ENCODE results near the gene SLC6A3.
"Not testable (repeated sequence)": the region's sequence is repeated elsewhere in the genome, so short reads cannot be mapped to it uniquely, and the experiment has no call there.

The SLC6A3 gene

DNA sequence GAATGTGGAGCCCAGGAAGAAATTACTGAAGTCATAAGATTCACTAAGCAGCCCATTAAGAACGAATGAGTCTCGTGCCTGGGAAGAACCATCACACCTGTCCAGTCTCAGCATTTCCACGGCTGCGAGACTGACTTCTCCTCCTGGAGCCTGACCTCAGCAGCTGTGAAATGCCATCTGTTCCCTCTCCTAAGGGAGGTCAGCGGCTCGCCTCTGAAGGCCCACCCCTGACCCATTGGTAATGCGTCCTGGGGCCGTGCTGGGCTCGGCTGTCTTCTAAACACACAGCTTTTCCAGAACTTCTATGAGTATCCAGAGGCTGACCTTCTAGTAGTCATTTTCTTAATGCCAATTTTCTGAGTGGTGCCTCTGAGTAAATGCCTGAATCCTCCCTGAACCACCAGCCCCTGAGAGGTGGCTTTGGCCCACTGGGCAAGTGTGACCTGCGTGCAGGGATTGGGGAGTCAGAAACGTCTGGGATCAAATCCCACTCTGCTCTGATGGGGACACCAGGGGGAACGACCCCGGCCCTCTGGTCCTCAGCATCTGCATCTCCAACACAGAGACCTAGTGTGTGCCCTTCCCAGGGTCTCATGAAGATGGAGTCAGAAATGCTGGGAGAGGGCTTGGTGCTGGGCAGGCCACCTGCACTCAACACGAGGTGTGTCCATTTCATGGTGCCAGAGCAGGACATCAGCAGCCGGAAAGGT lies 5.7 kb downstream of the SLC6A3 start:
- DNase-seq, result no peak

DNA sequence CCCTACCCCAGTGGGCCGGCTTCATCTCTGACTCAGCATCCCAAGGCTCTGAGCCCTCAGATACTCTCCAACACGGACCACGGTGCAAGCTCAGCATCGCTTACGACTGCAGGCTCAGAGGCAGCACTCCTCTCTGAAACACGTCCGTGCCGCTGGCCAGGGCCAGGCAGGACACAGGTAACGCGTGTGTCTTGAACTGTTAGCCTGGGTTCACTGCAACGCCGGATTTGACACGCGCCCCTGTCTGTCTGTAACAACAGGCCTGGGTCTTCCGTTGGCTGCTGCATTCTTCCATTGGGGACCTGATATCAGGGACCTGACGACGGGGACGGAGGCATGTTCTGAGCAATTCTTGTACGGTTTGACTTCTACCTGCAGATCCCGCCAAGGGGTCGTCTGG lies 6.4 kb downstream of the SLC6A3 start:
- no peak for DNase-seq

DNA sequence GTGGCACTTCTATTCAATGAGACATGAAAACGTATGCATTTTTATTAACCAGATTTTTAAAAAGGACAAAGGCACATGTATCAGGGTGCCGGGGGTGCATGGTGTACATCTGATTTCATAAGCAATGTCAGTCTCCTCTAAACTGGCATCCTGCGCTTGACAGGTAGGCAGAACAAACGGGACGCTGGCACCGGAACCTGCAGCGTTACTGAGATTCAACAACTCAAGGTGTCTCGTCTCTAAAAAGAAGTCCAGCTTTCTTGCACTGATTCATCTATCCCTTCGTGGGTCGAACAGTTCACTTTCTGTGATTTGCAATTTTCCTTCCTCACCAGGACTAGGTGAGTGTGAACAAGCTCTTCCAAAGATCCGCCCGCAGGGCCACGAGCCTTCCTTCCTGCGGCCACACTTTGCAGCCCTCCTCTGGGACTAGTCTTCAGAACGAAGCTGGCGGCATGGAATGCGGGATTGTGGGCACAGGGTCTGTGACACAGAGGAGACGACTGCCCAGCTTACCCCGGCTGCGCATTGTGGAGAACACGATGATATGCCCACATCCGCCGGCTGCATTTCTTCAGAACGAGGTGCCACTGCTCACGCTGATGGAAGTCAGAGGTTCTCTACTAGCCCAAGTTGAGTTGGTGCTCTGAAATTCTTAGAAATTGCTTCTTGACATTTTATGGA lies 7.2 kb downstream of the SLC6A3 start:
- no peak for DNase-seq

DNA sequence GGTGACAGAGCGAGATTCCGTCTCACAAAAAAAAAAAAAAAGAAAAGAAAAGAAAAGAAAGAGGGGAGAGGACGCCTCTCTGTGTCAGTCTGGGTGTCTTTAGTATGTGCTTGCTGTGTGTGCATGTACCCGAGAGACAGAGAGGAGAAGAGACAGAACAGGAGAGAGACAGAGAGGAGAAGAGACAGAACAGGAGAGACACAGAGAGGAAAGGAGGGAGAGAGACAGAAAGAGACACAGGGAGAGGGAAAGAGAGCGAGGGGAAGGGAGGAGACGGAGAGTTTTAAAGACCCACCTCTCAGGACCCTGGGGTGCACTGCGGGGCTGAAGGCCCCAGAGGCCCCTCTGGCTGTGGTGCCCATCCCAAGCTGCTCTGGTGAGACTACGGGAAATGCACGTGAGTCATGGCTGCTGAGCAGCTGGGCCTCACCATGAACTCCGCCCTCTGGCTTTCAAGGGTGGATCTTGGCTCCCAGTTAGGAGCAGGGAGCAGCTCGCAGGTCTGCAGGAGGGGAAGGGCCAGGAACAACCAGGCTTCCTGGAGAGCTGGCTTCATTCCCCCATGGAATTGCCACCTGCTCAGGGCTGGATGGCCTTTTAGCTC lies 7.9 kb downstream of the SLC6A3 start:
- DNase-seq, result peak; percentile 52

DNA sequence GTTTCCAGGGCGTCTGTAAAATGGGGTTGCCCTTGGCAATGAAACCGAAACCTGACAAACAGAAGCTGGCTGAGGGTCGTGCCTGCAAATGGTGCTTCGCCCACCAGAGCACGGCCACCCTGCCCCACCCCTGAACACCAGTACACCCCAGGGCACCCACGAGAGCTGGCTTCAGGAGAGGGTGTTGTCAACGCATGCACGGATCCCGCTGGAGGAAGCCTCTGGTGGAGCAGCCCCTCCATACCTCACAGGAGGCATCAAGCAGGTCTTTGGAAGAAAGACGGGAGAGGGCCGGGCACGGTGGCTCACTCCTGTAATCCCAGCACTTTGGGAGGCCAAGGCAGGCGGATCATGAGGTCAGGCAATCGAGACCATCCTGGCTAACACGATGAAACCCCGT lies 8.6 kb downstream of the SLC6A3 start:
- no peak for DNase-seq

DNA sequence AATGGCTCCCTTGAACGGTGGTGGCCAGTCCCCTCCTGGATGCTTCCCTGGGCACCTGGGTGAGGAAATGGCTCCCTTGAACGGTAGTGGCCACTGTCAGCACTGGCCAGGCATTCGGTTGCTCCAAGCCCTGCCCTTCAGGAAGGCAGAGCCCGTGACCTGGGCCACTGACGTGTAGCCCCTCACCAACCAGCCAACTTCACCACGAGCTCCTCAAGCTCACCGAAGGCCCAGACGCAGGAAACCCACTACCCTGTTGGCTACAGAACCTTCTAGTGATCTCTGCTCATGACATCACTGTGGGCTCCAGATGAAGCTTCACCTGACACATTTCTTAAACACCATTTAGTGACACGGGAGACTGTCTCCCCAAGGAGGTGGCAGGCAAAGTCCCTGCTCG lies 9.2 kb downstream of the SLC6A3 start:
- no peak for DNase-seq

- DNase-seq, result no peak
These were observed 9.9 kb downstream of the SLC6A3 start for GRCh38 chr5:1435369-1435768.

GRCh38 chr5:1432296-1432695 lies 12.9 kb downstream of the SLC6A3 start:
- DNase-seq, result no peak

- DNase-seq, result no peak
These were observed 13.3 kb downstream of the SLC6A3 start for GRCh38 chr5:1431896-1432295.

DNA sequence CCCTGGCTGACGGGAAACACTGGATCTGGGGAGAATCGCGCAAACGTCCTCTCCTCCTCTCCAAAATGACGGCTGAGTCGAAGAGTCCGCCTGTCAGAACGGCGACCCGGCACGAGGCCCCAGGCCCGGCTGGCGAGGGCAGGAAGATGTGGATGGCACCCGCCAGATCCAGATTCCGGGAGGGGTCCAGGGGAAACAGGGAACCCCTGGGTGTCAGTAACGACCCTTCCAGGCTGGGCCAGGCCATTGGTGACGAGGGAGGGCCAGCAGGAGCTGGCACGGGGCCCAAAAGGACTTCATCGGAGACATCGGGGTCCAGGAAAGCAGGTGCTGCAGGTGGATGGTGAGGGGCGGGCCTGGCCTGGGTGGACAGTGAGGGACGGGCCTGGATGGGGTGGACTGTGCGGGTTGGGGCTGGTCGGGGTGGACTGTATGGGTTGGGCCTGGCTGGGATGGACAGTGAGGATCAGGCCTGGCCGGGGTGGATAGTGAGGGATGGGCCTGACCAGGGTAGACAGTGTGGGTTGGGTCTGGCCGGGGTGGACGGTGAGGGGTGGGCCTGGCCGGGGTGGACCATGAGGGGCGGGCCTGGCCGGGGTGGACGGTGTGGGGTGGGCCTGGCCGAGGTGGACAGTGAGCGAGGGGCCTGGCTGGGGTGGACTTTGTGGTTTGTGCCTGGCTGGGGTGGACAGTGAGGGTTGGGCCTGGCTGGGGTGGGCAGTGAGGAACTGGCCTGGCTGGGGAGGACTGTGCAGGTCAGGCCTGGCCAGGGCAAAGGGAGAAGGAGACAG lies 14.0 kb downstream of the SLC6A3 start:
- DNase-seq, result no peak

- DNase-seq, result no peak
These were observed 15.0 kb downstream of the SLC6A3 start for GRCh38 chr5:1430121-1430795.

DNA sequence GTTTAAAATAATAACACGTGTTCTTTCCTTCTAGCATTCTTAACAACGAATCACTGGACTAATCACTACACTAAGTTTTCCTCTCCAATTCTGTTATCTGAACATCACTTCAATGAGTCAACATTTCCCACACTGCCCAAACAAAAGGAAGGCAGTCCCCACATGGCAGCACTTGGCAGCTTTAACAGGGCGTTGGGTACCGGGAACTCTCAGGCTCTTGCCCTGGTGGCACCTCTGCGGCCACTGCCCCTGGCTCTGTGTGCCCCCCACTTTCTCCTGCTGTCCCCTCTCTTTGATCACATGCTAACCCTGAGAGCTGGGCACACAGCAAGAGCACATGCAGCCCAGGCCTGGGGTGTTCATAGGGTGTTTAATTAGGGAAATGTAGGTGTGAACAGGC lies 15.7 kb downstream of the SLC6A3 start:
- no peak for DNase-seq

- DNase-seq, result no peak
These were observed 16.2 kb downstream of the SLC6A3 start for GRCh38 chr5:1429066-1429465.

- DNase-seq, result no peak
These were observed 17.1 kb downstream of the SLC6A3 start for GRCh38 chr5:1428107-1428506.

GRCh38 chr5:1424716-1425115 lies 20.5 kb downstream of the SLC6A3 start:
- no peak for DNase-seq

- no peak for DNase-seq
These were observed 21.2 kb downstream of the SLC6A3 start for GRCh38 chr5:1423901-1424603.

DNA sequence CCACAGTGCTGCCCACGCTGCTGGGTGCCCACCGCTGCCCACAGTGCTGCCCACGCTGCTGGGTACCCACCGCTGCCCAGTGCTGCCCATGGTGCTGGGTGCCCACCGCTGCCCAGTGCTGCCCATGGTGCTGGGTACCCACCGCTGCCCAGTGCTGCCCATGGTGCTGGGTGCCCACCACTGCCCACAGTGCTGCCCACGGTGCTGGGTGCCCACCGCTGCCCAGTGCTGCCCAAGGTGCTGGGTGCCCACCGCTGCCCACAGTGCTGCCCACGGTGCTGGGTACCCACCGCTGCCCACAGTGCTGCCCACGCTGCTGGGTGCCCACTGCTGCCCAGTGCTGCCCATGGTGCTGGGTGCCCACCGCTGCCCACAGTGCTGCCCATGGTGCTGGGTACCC lies 22.7 kb downstream of the SLC6A3 start:
- not testable (repeated sequence) for DNase-seq

GRCh38 chr5:1421521-1422341 lies 23.5 kb downstream of the SLC6A3 start:
- DNase-seq, result no peak

GRCh38 chr5:1420211-1421195 lies 24.7 kb downstream of the SLC6A3 start:
- DNase-seq, result no peak

Measured in DMS153 (cell line).